Measurements from ENCODE around the gene POU6F2. TPM values are rescaled to one million over a fixed set of nuclear protein-coding genes. Genes with fewer than 3 reads are reported as not detected.

The POU6F2 gene
- total RNA-seq, 5 donors from 2014 or later (not counting 1 experiment from before 2014, with no cell fraction given), result not detected

DNA sequence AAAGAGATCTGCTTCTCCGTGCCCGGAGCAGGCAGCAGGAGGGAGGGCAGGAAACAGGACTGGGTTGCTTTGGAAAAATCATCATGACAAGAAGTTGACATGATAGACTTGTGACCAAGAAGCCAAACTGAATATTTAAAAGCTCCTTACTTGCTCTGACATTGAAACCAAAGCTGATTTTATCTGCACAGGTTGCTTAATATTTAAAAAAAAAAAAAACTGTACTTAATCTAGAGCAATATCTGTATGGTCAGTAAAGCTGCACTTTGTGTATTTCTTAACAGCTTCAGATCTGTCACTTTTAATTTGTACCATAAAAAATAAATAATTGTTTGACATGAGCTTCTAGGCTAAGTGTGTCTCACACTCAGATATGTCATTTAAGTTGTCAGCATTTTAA, 490.6 kb downstream of the POU6F2 start:
- Mint-ChIP-seq H3K9me3 (no peaks in the 10 kb centered on the region), H3K27ac (no peak overlapping the region), H3K36me3 (no peaks in the 10 kb centered on the region), H3K27me3 (peaks cover 18 to 21% of the 10 kb centered on the region in 2 donors), H3K4me1 (peaks cover 6 to 13% (median 7%) of the 10 kb centered on the region in 3 donors), H3K4me3 (no peak overlapping the region)
- ATAC-seq (replicated peaks in 1 of 4) (no peak), DNase-seq (no peak)
- Histone ChIP-seq H3K9me3 (no peaks in the 10 kb centered on the region), H3K4me3 (ENCODE audit: control insufficient read depth in 1 of 2, extremely low read depth in 1 of 2, low read length in 1 of 2) (no peak overlapping the region), H3K27me3 (replicated peaks in 1 of 2; ENCODE audit: control insufficient read depth in 2 of 2, extremely low read depth in 1 of 2, insufficient read depth in 2 of 2, low read length in 1 of 2) (peaks cover 0 to 7% of the 10 kb centered on the region in 2 experiments), H3K36me3 (ENCODE audit: control insufficient read depth in 2 of 2, extremely low read depth in 1 of 2, insufficient read depth in 1 of 2, low read length in 1 of 2) (no peaks in the 10 kb centered on the region), H3K4me1 (ENCODE audit: control insufficient read depth in 1 of 2, extremely low read depth in 1 of 2, insufficient read depth in 2 of 2, low read length in 2 of 2) (peaks cover 0 to 4% of the 10 kb centered on the region in 2 experiments), H3K27ac (ENCODE audit: low read length) (no peak overlapping the region)
- CTCF ChIA-PET, result interaction anchor here (0.6 to 1.0 kb wide), 3 partner anchors 18 to 674 kb away, joined by 3 to 5 read pairs (median 5); no protein-coding TSS in a partner anchor
- 100% methylated on average over 2 of the region's 2 CpGs for WGBS (ENCODE audit: insufficient coverage)
- POLR2A ChIA-PET, result interaction anchor here in 1 of 2 donors (0.8 kb wide), 1 partner anchor 656 kb away, joined by 3 read pairs; no protein-coding TSS in a partner anchor

DNA sequence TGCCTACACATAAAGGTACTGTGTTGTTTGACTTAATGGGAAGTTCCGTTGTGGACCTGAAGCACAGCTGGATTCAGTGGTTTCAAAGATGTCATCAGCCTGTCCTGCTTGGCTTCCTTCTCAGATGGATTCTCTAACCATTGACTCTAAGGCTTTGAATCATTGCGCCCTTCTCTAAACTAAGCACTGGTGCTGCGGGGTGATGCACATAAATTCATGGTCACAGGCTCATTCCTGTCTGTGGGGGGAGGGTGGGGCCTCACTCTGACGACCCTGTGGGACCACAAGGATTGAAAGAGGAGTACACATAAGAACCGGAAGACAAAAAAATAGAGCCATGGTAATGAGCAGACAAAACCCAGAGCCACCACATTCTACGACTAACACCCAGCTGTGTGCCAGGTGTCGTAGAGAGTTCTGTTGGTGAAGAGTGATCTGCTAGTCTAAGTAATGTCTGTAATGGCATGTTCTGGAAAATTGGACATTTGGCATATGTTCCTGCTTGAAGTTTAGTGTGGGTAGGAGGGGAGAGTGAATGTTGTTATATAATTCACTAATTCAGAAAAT, 491.2 kb downstream of the POU6F2 start:
- Mint-ChIP-seq H3K27me3 (peaks cover 18 to 20% of the 10 kb centered on the region in 2 donors), H3K4me3 (no peak overlapping the region), H3K36me3 (no peaks in the 10 kb centered on the region), H3K27ac (no peak overlapping the region), H3K9me3 (no peaks in the 10 kb centered on the region), H3K4me1 (peaks cover 6 to 13% (median 7%) of the 10 kb centered on the region in 3 donors)
- ChIA-PET POLR2A (interaction anchor here in 1 of 2 donors (0.8 kb wide), 1 partner anchor 656 kb away, joined by 3 read pairs; no protein-coding TSS in a partner anchor), CTCF (interaction anchor here (0.6 to 1.0 kb wide), 2 partner anchors 674 kb away, joined by 5 read pairs; no protein-coding TSS in a partner anchor)
- Histone ChIP-seq H3K4me1 (ENCODE audit: control insufficient read depth in 1 of 2, extremely low read depth in 1 of 2, insufficient read depth in 2 of 2, low read length in 2 of 2) (peaks cover 0 to 4% of the 10 kb centered on the region in 2 experiments), H3K27me3 (replicated peaks in 1 of 2; ENCODE audit: control insufficient read depth in 2 of 2, extremely low read depth in 1 of 2, insufficient read depth in 2 of 2, low read length in 1 of 2) (peaks cover 0 to 6% of the 10 kb centered on the region in 2 experiments), H3K4me3 (ENCODE audit: control insufficient read depth in 1 of 2, extremely low read depth in 1 of 2, low read length in 1 of 2) (no peak overlapping the region), H3K9me3 (no peaks in the 10 kb centered on the region), H3K27ac (ENCODE audit: low read length) (no peak overlapping the region), H3K36me3 (ENCODE audit: control insufficient read depth in 2 of 2, extremely low read depth in 1 of 2, insufficient read depth in 1 of 2, low read length in 1 of 2) (no peaks in the 10 kb centered on the region)
- ATAC-seq (replicated peaks in 1 of 4), result no peak
- 70% methylated on average over 3 of the region's 7 CpGs for whole genome bisulfite sequencing (ENCODE audit: insufficient coverage)
- DNase-seq, result no peak

DNA sequence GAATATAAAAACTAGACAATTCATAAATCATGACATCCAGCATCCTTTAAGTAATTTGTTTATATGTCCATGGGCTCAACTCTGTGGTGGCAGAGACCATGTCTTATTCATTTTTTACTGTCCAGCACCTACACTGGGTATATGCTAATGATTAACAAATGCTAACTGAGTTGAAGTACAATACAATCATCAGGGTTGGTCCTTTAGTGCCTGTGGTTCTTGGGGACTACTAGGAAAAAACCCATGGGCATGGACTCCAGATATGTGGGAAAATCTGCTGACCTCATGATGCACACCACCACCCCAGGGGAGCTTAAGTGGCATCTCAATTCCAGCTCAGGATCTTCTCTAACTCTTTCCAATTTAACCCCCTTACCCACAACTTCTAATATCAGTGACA, 503.2 kb downstream of the POU6F2 start:
- H3K4me1 ChIP-seq (ENCODE audit: control insufficient read depth in 1 of 2, extremely low read depth in 1 of 2, insufficient read depth in 2 of 2, low read length in 2 of 2), result no peaks in the 10 kb centered on the region
- H3K27ac Mint-ChIP-seq, result no peak overlapping the region
- peaks cover 8 to 10% of the 10 kb centered on the region in 2 donors for H3K27me3 Mint-ChIP-seq
- ChIA-PET CTCF (interaction anchor here in 1 of 2 donors (0.6 kb wide), 1 partner anchor 69 kb away, joined by 3 read pairs; no protein-coding TSS in a partner anchor), POLR2A (no interaction called here)
- no peak for ATAC-seq (replicated peaks in 1 of 4)
- no peak overlapping the region for H3K4me3 ChIP-seq (ENCODE audit: control insufficient read depth in 1 of 2, extremely low read depth in 1 of 2, low read length in 1 of 2)
- DNase-seq, result no peak
- H3K27ac ChIP-seq (ENCODE audit: low read length), result no peak overlapping the region
- H3K4me3 Mint-ChIP-seq, result no peak overlapping the region
- H3K36me3 ChIP-seq (ENCODE audit: control insufficient read depth in 2 of 2, extremely low read depth in 1 of 2, insufficient read depth in 1 of 2, low read length in 1 of 2), result no peaks in the 10 kb centered on the region
- H3K9me3 Mint-ChIP-seq, result no peaks in the 10 kb centered on the region
- peaks cover 0 to 4% of the 10 kb centered on the region in 2 experiments for H3K27me3 ChIP-seq (replicated peaks in 1 of 2; ENCODE audit: control insufficient read depth in 2 of 2, extremely low read depth in 1 of 2, insufficient read depth in 2 of 2, low read length in 1 of 2)
- H3K36me3 Mint-ChIP-seq, result no peaks in the 10 kb centered on the region
- no peaks in the 10 kb centered on the region for H3K9me3 ChIP-seq
- no peaks in the 10 kb centered on the region for H3K4me1 Mint-ChIP-seq

DNA sequence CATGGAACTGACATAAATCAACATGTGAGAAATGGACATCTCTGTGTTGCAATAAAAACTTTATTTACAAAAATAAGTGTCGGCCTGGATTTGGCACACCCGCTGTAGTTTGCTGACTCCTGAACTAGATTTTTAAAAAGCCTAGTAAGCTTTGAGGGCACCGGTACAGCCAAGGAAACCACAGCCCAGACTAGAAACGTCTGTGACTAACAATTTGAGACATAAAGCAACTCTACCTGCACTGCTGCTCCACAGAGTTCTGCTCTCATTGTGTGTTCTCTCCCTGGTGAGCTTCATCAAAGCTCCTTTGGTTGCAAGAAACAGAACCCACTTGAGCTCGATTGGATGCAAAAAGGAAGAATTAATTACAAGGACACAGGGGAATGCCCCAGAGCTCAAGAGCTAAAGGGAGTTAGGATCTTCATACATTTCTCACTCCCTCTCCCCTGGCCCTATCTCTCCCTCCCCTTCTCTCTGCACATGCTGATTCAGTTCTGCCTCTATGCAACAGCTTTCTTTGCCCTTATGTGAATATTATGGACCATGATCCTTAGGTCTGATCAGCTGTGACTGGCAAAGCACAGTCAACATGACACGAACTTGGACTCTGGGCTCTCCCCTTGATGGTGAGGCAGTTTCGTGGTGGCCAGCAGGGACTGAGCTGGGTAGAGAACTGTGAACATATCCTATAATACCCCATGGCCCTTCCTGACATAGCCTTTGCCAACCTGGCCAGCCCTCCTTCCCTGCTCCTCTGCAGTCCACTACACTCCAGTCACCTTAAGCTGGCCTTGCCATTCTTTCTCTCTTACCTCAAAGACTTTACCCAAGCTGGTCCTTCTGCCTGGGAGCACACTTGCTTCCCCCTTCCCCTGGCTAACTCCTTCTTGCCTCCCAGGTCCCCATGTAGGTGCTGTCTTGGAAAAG, 511.0 kb downstream of the POU6F2 start:
- Histone ChIP-seq H3K4me3 (ENCODE audit: control insufficient read depth in 1 of 2, extremely low read depth in 1 of 2, low read length in 1 of 2) (no peak overlapping the region), H3K4me1 (ENCODE audit: control insufficient read depth in 1 of 2, extremely low read depth in 1 of 2, insufficient read depth in 2 of 2, low read length in 2 of 2) (no peaks in the 10 kb centered on the region), H3K9me3 (no peaks in the 10 kb centered on the region), H3K27me3 (replicated peaks in 1 of 2; ENCODE audit: control insufficient read depth in 2 of 2, extremely low read depth in 1 of 2, insufficient read depth in 2 of 2, low read length in 1 of 2) (peaks cover 0 to 10% of the 10 kb centered on the region in 2 experiments), H3K36me3 (ENCODE audit: control insufficient read depth in 2 of 2, extremely low read depth in 1 of 2, insufficient read depth in 1 of 2, low read length in 1 of 2) (no peaks in the 10 kb centered on the region), H3K27ac (ENCODE audit: low read length) (no peak overlapping the region)
- no peak overlapping the region for H3K27ac Mint-ChIP-seq
- CTCF ChIA-PET, result interaction anchor here (0.5 to 0.7 kb wide), 2 partner anchors 35 to 1532 kb away, joined by 3 read pairs; no protein-coding TSS in a partner anchor
- H3K4me3 Mint-ChIP-seq, result no peak overlapping the region
- 23% methylated on average over 7 of the region's 7 CpGs for WGBS (ENCODE audit: insufficient coverage)
- H3K27me3 Mint-ChIP-seq, result peaks cover 21 to 28% of the 10 kb centered on the region in 2 donors
- H3K9me3 Mint-ChIP-seq, result no peaks in the 10 kb centered on the region
- H3K4me1 Mint-ChIP-seq, result no peaks in the 10 kb centered on the region
- ATAC-seq (replicated peaks in 1 of 4), result no peak
- POLR2A ChIA-PET, result no interaction called here
- no peaks in the 10 kb centered on the region for H3K36me3 Mint-ChIP-seq
- no peak for DNase-seq

DNA sequence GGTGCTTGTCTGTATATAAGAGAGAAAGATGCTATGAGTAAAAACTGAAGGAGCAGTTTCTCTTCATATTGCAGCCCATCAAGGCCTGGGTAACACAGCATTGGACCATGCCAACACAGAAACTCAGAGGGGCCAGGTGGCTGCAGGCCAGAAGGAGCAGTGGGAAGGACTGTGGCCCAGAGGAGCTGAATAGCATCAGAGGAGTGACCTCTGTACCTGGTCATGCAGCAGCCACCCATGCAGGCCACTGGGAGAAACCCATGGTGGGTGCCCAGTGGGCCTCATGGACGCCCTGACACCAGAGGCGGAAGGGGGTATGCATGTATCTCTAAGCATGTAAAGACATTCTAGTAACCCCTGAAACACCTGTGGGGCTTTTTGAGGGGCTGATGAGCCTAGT, 512.6 kb downstream of the POU6F2 start:
- no peak for DNase-seq
- Histone ChIP-seq H3K27me3 (replicated peaks in 1 of 2; ENCODE audit: control insufficient read depth in 2 of 2, extremely low read depth in 1 of 2, insufficient read depth in 2 of 2, low read length in 1 of 2) (peaks cover 0 to 10% of the 10 kb centered on the region in 2 experiments), H3K4me1 (ENCODE audit: control insufficient read depth in 1 of 2, extremely low read depth in 1 of 2, insufficient read depth in 2 of 2, low read length in 2 of 2) (no peaks in the 10 kb centered on the region), H3K9me3 (no peaks in the 10 kb centered on the region), H3K27ac (ENCODE audit: low read length) (no peak overlapping the region), H3K4me3 (ENCODE audit: control insufficient read depth in 1 of 2, extremely low read depth in 1 of 2, low read length in 1 of 2) (no peak overlapping the region), H3K36me3 (ENCODE audit: control insufficient read depth in 2 of 2, extremely low read depth in 1 of 2, insufficient read depth in 1 of 2, low read length in 1 of 2) (no peaks in the 10 kb centered on the region)
- ChIA-PET CTCF (interaction anchor here in 1 of 2 donors (0.6 kb wide), 1 partner anchor 37 kb away, joined by 3 read pairs; no protein-coding TSS in a partner anchor), POLR2A (no interaction called here)
- no peak for ATAC-seq (replicated peaks in 1 of 4)
- H3K27ac Mint-ChIP-seq, result no peak overlapping the region
- no peaks in the 10 kb centered on the region for H3K36me3 Mint-ChIP-seq
- H3K4me3 Mint-ChIP-seq, result no peak overlapping the region
- no CpG with 5 or more reads among the region's 2 CpGs for WGBS (ENCODE audit: insufficient coverage)
- no peaks in the 10 kb centered on the region for H3K4me1 Mint-ChIP-seq
- H3K9me3 Mint-ChIP-seq, result no peaks in the 10 kb centered on the region
- peaks cover 19 to 23% of the 10 kb centered on the region in 2 donors for H3K27me3 Mint-ChIP-seq

DNA sequence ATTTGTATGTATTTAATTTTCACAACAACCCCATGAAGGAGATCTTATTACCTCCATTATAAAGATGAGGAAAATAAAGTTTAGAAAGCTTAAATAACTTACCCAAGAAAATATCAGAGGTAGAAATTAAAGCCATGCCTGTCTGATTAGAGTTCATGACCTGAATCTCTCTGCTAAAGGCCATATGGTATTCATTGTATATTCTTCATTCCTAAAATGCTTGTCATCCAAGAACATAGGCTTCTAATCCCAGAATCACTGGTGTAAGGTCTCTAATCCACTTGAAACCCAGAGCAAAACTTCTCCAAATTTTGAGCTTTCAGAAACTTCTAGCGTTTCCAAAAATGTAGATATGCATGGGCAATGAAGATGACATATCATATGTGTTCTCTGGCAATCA, 516.2 kb downstream of the POU6F2 start:
- Mint-ChIP-seq H3K4me1 (no peaks in the 10 kb centered on the region), H3K4me3 (no peak overlapping the region), H3K9me3 (no peaks in the 10 kb centered on the region), H3K36me3 (no peaks in the 10 kb centered on the region), H3K27ac (no peak overlapping the region), H3K27me3 (peaks cover 8 to 29% of the 10 kb centered on the region in 2 donors)
- Histone ChIP-seq H3K4me3 (ENCODE audit: control insufficient read depth in 1 of 2, extremely low read depth in 1 of 2, low read length in 1 of 2) (no peak overlapping the region), H3K4me1 (ENCODE audit: control insufficient read depth in 1 of 2, extremely low read depth in 1 of 2, insufficient read depth in 2 of 2, low read length in 2 of 2) (no peaks in the 10 kb centered on the region), H3K27ac (ENCODE audit: low read length) (no peak overlapping the region), H3K9me3 (no peaks in the 10 kb centered on the region), H3K36me3 (ENCODE audit: control insufficient read depth in 2 of 2, extremely low read depth in 1 of 2, insufficient read depth in 1 of 2, low read length in 1 of 2) (no peaks in the 10 kb centered on the region), H3K27me3 (replicated peaks in 1 of 2; ENCODE audit: control insufficient read depth in 2 of 2, extremely low read depth in 1 of 2, insufficient read depth in 2 of 2, low read length in 1 of 2) (peaks cover 0 to 10% of the 10 kb centered on the region in 2 experiments)
- ATAC-seq (replicated peaks in 1 of 4) (no peak), DNase-seq (no peak)
- POLR2A ChIA-PET, result interaction anchor here in 1 of 2 donors (1.0 kb wide), 1 partner anchor 10 kb away, joined by 3 read pairs; no protein-coding TSS in a partner anchor
- WGBS (ENCODE audit: insufficient coverage), result no CpG with 5 or more reads among the region's 1 CpG
- CTCF ChIA-PET, result interaction anchor here in 1 of 2 donors (0.5 kb wide), 1 partner anchor 552 kb away, joined by 4 read pairs; no protein-coding TSS in a partner anchor

All from T-cell (primary cell).